ENCODE data around the gene RNASEH1. TPM values are rescaled to one million over a fixed set of nuclear protein-coding genes. Genes with fewer than 3 reads are reported as not detected.

RNASEH1 gene
- total RNA-seq, 1 experiment from 2014 or later: 38.2 TPM

DNA sequence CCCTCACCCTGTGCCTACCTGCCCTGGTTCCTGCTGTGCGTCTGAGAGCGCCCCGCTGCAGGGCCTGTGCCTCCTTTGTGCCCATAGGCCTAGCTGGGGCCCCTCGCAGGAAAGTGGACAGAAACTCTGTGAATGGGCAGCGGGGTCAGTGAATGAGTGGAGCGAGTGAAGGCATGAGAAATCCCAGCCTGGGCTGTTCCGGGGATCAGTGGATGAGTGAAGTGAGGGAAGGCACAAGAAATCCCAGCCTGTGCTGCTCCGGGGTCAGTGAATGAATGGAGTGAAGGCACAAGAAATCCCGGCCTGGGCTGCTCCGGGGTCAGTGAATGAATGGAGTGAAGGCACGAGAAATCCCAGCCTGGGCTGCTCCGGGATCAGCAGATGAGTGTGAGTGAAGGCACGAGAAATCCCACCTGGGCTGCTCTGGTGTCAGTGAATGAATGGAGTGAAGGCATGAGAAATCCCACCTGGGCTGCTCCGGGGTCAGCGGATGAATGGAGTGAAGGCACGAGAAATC, 38.8 kb upstream of the RNASEH1 start:
- Histone ChIP-seq H3K4me3 (replicated peaks in 1 of 2; ENCODE audit: low read depth in 1 of 2, low read length in 2 of 2) (no peak overlapping the region), H3K79me2 (ENCODE audit: insufficient read depth, low read length) (no peaks in the 10 kb centered on the region), H3K9me3 (ENCODE audit: control insufficient read depth in 1 of 2, insufficient read depth in 1 of 2, low read depth in 1 of 2, low read length in 2 of 2) (no peaks in the 10 kb centered on the region), H3K4me2 (ENCODE audit: low read length) (no peak overlapping the region), H3K4me1 (ENCODE audit: control insufficient read depth in 1 of 2, insufficient read depth in 2 of 2, low read length in 2 of 2) (no peaks in the 10 kb centered on the region), H3K36me3 (ENCODE audit: control insufficient read depth in 1 of 2, insufficient read depth in 2 of 2, low read length in 2 of 2) (no peaks in the 10 kb centered on the region), H2AFZ (ENCODE audit: low read depth, low read length, poor library complexity, severe bottlenecking) (no peak overlapping the region), H3K27me3 (ENCODE audit: insufficient read depth, low read length) (no peaks in the 10 kb centered on the region), H3K9ac (ENCODE audit: low read length) (no peak overlapping the region), H3K27ac (ENCODE audit: low read depth, low read length) (no peak overlapping the region), H3K9me2 (ENCODE audit: insufficient read depth) (no peaks in the 10 kb centered on the region), H4K20me1 (ENCODE audit: insufficient read depth) (no peaks in the 10 kb centered on the region)
- intact Hi-C loops (cut with micrococcal nuclease): no loop called here
- CTCF ChIA-PET: no interaction called here
- RAD21 ChIA-PET (ENCODE audit: low non-redundant PET in 1 of 2, low total read pairs in 2 of 2, uncharacterized antibody in 2 of 2, unreplicated experiment in 2 of 2): no interaction called here
- no TSS peak for BruUV-seq (replicated peaks)
- POLR2A ChIA-PET: no interaction called here
- DNase-seq (ENCODE audit: low read depth, low spot score) (no peak), ATAC-seq (no peak)
- TF ChIP-seq EGR1 (IDR thresholded peaks at IDR 0.05; ENCODE audit: low read depth) (no peak), SRF (IDR thresholded peaks at IDR 0.05; ENCODE audit: low read depth) (no peak), EZH2 (IDR thresholded peaks at IDR 0.05) (no peak), YY1 (IDR thresholded peaks at IDR 0.05; ENCODE audit: extremely low read depth, insufficient replicate concordance, low read depth, low read length) (no peak), CEBPB (IDR thresholded peaks at IDR 0.05; ENCODE audit: low read depth) (no peak), POLR2A (IDR thresholded peaks at IDR 0.05; ENCODE audit: borderline replicate concordance, extremely low read depth, insufficient read depth, insufficient read length) (no peak), ZNF274 (IDR thresholded peaks at IDR 0.05; ENCODE audit: low read depth, low read length) (no peak), JUND (IDR thresholded peaks at IDR 0.05) (no peak), ELF1 (IDR thresholded peaks at IDR 0.05; ENCODE audit: borderline replicate concordance, low read depth) (no peak), SP1 (IDR thresholded peaks at IDR 0.05; ENCODE audit: low read depth) (no peak), FOSL1 (IDR thresholded peaks at IDR 0.05; ENCODE audit: low read depth) (no peak), ZFX (IDR thresholded peaks at IDR 0.05) (no peak)
- TF ChIP-seq, protein P1, sequence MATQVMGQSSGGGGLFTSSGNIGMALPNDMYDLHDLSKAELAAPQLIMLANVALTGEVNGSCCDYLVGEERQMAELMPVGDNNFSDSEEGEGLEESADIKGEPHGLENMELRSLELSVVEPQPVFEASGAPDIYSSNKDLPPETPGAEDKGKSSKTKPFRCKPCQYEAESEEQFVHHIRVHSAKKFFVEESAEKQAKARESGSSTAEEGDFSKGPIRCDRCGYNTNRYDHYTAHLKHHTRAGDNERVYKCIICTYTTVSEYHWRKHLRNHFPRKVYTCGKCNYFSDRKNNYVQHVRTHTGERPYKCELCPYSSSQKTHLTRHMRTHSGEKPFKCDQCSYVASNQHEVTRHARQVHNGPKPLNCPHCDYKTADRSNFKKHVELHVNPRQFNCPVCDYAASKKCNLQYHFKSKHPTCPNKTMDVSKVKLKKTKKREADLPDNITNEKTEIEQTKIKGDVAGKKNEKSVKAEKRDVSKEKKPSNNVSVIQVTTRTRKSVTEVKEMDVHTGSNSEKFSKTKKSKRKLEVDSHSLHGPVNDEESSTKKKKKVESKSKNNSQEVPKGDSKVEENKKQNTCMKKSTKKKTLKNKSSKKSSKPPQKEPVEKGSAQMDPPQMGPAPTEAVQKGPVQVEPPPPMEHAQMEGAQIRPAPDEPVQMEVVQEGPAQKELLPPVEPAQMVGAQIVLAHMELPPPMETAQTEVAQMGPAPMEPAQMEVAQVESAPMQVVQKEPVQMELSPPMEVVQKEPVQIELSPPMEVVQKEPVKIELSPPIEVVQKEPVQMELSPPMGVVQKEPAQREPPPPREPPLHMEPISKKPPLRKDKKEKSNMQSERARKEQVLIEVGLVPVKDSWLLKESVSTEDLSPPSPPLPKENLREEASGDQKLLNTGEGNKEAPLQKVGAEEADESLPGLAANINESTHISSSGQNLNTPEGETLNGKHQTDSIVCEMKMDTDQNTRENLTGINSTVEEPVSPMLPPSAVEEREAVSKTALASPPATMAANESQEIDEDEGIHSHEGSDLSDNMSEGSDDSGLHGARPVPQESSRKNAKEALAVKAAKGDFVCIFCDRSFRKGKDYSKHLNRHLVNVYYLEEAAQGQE (IDR thresholded peaks at IDR 0.05; ENCODE audit: low read depth): no peak
- TF ChIP-seq, protein P2, sequence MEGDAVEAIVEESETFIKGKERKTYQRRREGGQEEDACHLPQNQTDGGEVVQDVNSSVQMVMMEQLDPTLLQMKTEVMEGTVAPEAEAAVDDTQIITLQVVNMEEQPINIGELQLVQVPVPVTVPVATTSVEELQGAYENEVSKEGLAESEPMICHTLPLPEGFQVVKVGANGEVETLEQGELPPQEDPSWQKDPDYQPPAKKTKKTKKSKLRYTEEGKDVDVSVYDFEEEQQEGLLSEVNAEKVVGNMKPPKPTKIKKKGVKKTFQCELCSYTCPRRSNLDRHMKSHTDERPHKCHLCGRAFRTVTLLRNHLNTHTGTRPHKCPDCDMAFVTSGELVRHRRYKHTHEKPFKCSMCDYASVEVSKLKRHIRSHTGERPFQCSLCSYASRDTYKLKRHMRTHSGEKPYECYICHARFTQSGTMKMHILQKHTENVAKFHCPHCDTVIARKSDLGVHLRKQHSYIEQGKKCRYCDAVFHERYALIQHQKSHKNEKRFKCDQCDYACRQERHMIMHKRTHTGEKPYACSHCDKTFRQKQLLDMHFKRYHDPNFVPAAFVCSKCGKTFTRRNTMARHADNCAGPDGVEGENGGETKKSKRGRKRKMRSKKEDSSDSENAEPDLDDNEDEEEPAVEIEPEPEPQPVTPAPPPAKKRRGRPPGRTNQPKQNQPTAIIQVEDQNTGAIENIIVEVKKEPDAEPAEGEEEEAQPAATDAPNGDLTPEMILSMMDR (IDR thresholded peaks at IDR 0.05 in 2 of 3, conservative IDR thresholded peaks at IDR 0.05 in 1 of 3; ENCODE audit: borderline replicate concordance in 1 of 3, insufficient read depth in 1 of 3, low read depth in 2 of 3, low read length in 2 of 3): no peak
- TF ChIP-seq, protein P3, sequence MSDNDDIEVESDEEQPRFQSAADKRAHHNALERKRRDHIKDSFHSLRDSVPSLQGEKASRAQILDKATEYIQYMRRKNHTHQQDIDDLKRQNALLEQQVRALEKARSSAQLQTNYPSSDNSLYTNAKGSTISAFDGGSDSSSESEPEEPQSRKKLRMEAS (IDR thresholded peaks at IDR 0.05): no peak
- TF ChIP-seq, protein P4, sequence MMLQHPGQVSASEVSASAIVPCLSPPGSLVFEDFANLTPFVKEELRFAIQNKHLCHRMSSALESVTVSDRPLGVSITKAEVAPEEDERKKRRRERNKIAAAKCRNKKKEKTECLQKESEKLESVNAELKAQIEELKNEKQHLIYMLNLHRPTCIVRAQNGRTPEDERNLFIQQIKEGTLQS (IDR thresholded peaks at IDR 0.05): no peak
- TF ChIP-seq, protein P5, sequence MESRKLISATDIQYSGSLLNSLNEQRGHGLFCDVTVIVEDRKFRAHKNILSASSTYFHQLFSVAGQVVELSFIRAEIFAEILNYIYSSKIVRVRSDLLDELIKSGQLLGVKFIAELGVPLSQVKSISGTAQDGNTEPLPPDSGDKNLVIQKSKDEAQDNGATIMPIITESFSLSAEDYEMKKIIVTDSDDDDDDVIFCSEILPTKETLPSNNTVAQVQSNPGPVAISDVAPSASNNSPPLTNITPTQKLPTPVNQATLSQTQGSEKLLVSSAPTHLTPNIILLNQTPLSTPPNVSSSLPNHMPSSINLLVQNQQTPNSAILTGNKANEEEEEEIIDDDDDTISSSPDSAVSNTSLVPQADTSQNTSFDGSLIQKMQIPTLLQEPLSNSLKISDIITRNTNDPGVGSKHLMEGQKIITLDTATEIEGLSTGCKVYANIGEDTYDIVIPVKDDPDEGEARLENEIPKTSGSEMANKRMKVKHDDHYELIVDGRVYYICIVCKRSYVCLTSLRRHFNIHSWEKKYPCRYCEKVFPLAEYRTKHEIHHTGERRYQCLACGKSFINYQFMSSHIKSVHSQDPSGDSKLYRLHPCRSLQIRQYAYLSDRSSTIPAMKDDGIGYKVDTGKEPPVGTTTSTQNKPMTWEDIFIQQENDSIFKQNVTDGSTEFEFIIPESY (IDR thresholded peaks at IDR 0.05; ENCODE audit: extremely low read depth, insufficient replicate concordance, low read length): no peak
